ENCODE data around the gene ELP4.
"Not testable (repeated sequence)": the region's sequence is repeated elsewhere in the genome, so short reads cannot be mapped to it uniquely, and the experiment has no call there.

ELP4 gene

GRCh38 chr11:31480930-31481329, 28.6 kb upstream of the ELP4 start:
- TF ChIP-seq CTCF (IDR thresholded peaks at IDR 0.05; ENCODE audit: insufficient read depth, missing control alignments): no peak
- FAIRE-seq (peak; percentile 6), DNase-seq (ENCODE audit: insufficient read length, low spot score) (no peak)

DNA sequence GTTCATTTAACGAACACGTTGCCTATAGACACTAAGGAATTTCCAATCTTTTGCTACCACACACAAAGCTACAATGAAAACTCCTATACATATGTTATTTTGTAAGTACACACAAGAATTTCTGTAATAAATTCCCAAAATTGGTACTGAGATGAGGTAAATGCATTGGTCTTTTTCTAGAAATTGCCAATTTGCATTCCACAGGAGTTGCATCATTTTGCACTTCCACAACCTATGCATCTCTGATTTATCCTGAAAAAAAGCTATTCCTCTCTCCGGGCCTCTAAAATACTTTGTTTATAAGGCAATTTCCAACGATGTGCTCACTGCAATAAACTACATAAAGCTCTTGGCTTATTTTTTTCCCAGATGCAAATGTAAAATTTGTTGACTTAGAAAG, 25.1 kb upstream of the ELP4 start:
- TF ChIP-seq CTCF (IDR thresholded peaks at IDR 0.05; ENCODE audit: insufficient read depth, missing control alignments): no peak
- FAIRE-seq (no peak), DNase-seq (ENCODE audit: insufficient read length, low spot score) (no peak)

GRCh38 chr11:31487848-31488247, 21.7 kb upstream of the ELP4 start:
- no peak for DNase-seq (ENCODE audit: insufficient read length, low spot score)
- TF ChIP-seq CTCF (IDR thresholded peaks at IDR 0.05; ENCODE audit: insufficient read depth, missing control alignments): peak; percentile 57
- FAIRE-seq: peak; percentile 63

- DNase-seq (ENCODE audit: insufficient read length, low spot score) (no peak), FAIRE-seq (no peak)
- TF ChIP-seq CTCF (IDR thresholded peaks at IDR 0.05; ENCODE audit: insufficient read depth, missing control alignments): no peak
These were observed 17.1 kb upstream of the ELP4 start for GRCh38 chr11:31492320-31492913.

GRCh38 chr11:31493235-31493634, 16.3 kb upstream of the ELP4 start:
- FAIRE-seq (no peak), DNase-seq (ENCODE audit: insufficient read length, low spot score) (no peak)
- no peak for TF ChIP-seq CTCF (IDR thresholded peaks at IDR 0.05; ENCODE audit: insufficient read depth, missing control alignments)

DNA sequence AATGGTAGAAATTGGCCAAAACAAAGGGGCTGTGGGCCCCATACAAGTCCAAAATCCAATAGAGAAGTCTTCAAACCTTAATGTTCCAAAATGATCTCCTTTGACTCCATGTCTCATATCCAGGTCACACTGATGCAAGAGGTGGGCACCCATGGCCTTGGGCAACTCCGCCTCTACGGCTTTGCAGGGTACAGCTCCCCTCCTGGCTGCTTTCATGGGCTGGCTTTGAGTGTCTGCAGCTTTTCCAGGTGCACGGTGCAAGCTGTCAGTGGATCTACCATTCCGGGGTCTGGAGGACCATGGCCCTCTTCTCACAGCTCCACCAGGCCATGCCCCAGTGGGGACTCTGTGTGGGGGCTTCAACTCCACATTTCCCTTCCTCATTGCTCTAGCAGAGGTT, 15.8 kb upstream of the ELP4 start:
- not testable (repeated sequence) for FAIRE-seq; DNase-seq (ENCODE audit: insufficient read length, low spot score)

- FAIRE-seq (no peak), DNase-seq (ENCODE audit: insufficient read length, low spot score) (no peak)
- TF ChIP-seq CTCF (IDR thresholded peaks at IDR 0.05; ENCODE audit: insufficient read depth, missing control alignments): no peak
These were observed 9.9 kb upstream of the ELP4 start for GRCh38 chr11:31499576-31500178.
